GM19463 (cell line): ENCODE data around the gene CD4.
"Not testable (repeated sequence)": the region's sequence is repeated elsewhere in the genome, so short reads cannot be mapped to it uniquely, and the experiment has no call there.

Source experiments
- ATAC-seq: cut with Tn5 transposase; IDR thresholded peaks from one replicate; pipeline ENCODE4 v1.9.1; 2021; ENCODE audit warnings: mild to moderate bottlenecking, moderate library complexity; ENCODE audit not compliant: unreplicated experiment

Gene CD4

GRCh38 chr12:6788972-6789924 is at the start of gene CD4:
CD4 (plus strand) TSS chr12:6789528; CDS start chr12:6800139, 10,611 bp downstream.
- ATAC-seq = no peak

- not testable (repeated sequence) for ATAC-seq
Observed at GRCh38 chr12:6742080-6742479, 47.2 kb upstream of the CD4 start.

- no peak for ATAC-seq
Observed at GRCh38 chr12:6742834-6743233, 46.5 kb upstream of the CD4 start.

GRCh38 chr12:6743300-6743699 is 46.0 kb upstream of the CD4 start:
- not testable (repeated sequence) for ATAC-seq

- no peak for ATAC-seq
Observed at GRCh38 chr12:6745741-6746525, 43.4 kb upstream of the CD4 start.

- ATAC-seq = no peak
Observed at GRCh38 chr12:6747216-6747615, 42.1 kb upstream of the CD4 start.

GRCh38 chr12:6748761-6749160 is 40.6 kb upstream of the CD4 start:
- no peak for ATAC-seq

GRCh38 chr12:6750506-6750905 is 38.8 kb upstream of the CD4 start:
- no peak for ATAC-seq

- no peak for ATAC-seq
Observed at GRCh38 chr12:6751767-6752166, 37.6 kb upstream of the CD4 start.

- no peak for ATAC-seq
Observed at GRCh38 chr12:6752167-6752920, 37.0 kb upstream of the CD4 start.

GRCh38 chr12:6752921-6753771 is 36.2 kb upstream of the CD4 start, which contains the start of gene MLF2:
MLF2 (minus strand) TSS chr12:6753141; CDS start chr12:6752334, 807 bp downstream.
- ATAC-seq = peak; percentile 83

- no peak for ATAC-seq
Observed at GRCh38 chr12:6753772-6754356, 35.5 kb upstream of the CD4 start.

- no peak for ATAC-seq
Observed at GRCh38 chr12:6754411-6754810, 34.9 kb upstream of the CD4 start.

- ATAC-seq = no peak
Observed at GRCh38 chr12:6757028-6757690, 32.2 kb upstream of the CD4 start.

GRCh38 chr12:6758506-6759095 is 30.7 kb upstream of the CD4 start:
- ATAC-seq = no peak

- ATAC-seq = no peak
Observed at GRCh38 chr12:6759741-6760140, 29.6 kb upstream of the CD4 start.

- no peak for ATAC-seq
Observed at GRCh38 chr12:6763380-6763779, 25.9 kb upstream of the CD4 start.

- ATAC-seq = peak; percentile 81
Observed at GRCh38 chr12:6764011-6764828, 25.1 kb upstream of the CD4 start.
